ENCODE measurements around the gene OSBP2.

The OSBP2 gene

DNA sequence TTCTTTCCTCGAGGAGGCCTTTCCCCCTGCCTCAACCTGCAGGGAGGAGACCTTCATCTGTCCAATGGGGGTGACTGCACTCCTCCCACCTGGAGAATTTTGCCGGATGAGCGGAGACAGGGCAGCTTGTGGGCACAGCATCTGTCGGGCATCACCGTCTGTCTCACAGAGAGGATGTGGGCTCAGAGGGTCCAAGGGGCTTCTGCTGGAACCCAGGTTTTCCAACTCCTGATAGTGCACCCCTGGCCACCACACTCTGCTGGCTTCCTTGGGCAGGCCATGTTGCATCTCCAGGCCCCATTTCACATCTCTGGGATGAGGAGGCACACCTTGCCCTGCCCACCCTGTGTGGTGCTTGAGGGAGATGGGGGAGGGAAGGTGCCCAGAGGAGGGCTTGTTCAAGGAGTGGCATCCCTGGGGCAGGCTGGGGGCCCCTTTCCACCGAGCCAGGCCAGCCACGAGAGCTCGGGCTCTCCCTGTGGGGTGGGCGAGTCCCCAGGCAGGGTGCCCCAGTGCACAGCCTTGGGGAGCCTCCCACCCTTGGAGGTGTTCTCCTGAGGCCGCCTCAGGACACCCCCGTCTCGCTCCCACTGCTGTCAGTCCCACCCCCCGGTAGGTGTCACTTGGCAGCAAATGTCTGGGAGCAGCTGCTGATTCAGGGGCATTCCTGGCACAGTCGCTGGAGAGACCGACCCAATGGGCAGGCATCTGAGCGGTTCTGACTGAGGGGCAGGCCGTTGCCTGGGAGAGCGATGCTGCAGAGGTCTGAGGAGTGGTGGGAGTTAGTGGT, 189.7 kb downstream of the OSBP2 start:
- DNase-seq = no peak

GRCh38 chr22:30885001-30885366, 190.3 kb downstream of the OSBP2 start:
- DNase-seq = no peak

- DNase-seq = no peak
Observed at GRCh38 chr22:30885591-30885990, 190.9 kb downstream of the OSBP2 start.

DNA sequence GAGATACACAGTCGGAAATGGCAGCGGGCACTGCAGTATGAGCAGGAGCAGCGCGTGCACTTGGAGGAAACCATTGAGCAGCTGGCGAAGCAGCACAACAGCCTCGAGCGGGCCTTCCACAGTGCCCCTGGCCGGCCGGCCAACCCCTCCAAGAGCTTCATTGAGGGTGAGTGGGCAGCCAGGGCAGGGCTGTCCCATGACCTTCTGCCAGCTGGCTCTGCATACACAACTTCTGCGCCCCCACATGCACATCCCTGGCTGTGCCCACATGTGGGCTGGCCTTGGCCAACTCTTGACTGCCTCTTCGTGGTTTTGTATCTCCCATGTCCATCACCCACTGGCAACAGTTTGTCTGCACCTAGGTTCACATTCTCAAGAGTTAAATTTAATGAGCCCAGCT, 192.8 kb downstream of the OSBP2 start:
- DNase-seq = no peak

DNA sequence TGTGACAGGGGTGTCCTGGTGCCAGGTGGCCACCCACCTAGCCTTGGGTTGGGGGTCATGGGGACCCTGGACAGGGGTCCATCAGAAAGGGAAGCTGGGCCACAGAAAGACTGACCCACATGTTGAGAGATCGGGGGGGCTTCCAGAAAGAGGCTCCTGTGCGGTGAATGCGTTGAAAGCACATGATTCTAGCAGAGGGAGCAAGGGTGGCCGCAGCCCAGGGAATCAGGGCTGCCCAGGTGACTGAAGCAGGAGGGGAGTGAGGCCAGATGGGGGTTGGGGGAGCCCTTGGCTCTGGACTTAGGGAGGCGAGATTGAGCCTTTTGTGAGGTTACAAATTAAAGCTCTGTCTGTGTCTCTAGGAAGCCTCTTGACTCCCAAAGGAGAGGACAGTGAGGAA, 193.2 kb downstream of the OSBP2 start:
- no peak for DNase-seq

DNA sequence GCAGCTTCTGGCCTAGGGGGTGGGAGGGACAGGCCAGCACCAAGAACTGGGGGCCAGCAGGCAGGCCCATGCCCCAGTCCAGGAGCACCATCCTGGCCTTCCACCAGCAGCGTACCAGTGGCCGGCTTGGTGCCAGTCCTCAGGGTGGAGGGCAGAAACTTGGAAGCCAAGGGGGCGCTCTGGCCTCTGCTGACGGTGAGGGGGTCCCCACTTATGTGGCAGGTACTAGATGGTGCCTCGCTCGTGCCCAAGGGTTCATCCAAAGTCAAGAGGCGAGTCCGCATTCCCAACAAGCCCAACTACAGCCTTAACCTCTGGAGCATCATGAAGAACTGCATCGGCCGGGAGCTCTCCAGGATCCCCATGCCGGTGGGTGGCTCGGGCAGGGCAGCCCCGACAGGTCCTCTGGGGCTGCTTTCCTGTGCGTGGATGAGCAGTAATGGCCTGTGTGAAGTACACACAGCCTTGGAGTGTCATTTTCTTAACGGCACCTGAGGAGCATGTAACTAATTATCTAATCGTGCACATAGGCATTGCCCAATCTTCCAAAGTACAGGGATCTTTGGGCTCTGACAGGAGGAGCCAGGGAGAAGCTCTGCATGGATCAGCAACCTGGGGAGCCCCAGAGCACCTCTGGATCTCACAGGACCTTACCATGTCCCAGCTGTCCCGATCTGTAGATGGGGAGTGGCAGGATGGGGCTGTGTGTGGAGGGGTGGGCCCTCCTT, 194.8 kb downstream of the OSBP2 start:
- no peak for DNase-seq

- DNase-seq = no peak
Observed at GRCh38 chr22:30889996-30890480, 195.4 kb downstream of the OSBP2 start.

DNA sequence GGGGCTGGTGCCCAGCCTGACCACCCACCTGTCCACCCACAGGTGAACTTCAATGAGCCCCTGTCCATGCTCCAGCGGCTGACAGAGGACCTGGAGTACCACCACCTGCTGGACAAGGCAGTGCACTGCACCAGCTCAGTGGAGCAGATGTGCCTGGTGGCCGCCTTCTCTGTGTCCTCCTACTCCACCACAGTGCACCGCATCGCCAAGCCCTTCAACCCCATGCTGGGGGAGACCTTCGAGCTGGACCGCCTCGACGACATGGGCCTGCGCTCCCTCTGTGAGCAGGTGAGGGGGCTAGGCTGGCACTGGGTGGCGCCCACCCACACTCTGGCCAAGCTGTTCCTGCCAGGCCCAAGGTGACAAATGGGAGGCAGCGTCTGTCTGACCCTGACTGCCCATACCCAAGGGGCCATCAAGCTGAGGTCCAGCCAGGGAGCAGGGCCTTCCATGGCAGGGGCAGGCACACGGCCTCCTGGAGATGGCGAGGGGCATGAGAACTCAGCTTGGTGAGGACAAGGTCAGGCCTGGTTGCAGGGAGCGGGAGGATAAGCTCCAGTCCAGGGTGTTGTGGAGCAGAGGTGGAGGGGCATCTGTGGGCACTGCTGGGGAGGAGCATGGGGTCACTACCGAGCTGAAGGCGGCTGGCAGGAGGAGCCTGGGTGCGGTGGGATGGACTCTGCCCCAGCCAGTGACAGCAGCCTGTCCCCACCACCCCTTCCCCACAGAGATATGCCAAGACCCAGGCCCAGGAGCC, 196.2 kb downstream of the OSBP2 start:
- DNase-seq = no peak

GRCh38 chr22:30891443-30891755, 196.7 kb downstream of the OSBP2 start:
- no peak for DNase-seq

- no peak for DNase-seq
Observed at GRCh38 chr22:30891781-30892180, 197.1 kb downstream of the OSBP2 start.

GRCh38 chr22:30892286-30892685, 197.6 kb downstream of the OSBP2 start:
- no peak for DNase-seq

GRCh38 chr22:30892731-30893221, 198.1 kb downstream of the OSBP2 start:
- DNase-seq = no peak

DNA sequence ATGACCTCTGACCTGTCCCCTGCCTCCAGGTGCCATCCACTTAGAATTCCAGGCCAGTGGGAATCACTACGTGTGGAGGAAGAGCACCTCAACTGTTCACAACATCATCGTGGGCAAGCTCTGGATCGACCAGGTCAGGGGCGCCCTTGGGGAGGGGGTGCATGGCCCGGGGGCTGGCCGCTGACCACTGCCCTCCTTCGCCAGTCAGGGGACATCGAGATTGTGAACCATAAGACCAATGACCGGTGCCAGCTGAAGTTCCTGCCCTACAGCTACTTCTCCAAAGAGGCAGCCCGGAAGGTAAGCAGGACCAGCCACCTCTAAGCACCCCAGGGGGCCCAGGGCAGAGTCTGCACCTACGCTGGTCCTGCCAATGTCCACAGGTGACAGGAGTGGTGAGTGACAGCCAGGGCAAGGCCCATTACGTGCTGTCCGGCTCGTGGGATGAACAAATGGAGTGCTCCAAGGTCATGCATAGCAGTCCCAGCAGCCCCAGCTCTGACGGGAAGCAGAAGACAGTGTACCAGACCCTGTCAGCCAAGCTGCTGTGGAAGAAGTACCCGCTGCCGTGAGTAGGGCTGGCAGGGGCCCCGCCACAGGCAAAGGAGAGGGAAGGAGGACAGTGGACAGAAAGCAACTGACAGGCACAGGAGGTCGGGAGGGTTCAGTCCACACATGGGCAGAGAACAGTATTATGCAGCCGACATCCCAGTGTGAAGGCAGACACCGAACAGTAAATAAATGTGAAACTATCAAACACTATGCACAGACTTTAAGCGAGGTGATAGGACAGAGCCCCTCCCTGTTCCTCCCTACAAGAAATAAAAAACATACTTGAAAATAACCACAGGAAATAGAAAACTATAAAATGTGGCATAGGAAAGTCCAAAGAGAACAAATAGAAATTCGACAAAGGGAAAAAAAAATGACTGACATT, 199.0 kb downstream of the OSBP2 start:
- DNase-seq = no peak

DNA sequence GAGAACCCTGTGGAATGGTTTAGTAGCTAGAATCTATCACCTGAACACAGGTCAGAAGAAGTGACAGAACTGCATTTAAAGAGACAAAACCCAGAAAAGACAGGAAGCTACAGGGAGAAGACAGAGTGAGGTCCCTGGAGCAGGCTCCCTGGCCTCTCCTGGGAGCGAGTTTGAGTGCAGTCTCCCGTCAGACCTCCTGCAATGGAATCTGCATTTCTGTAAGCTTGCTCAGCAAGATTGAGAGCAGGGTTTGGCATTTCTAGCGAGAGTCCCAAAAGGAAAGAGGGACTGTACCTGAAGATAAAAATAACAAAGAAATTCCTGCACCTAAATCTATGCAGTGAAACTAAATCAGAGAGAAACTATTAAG, 199.7 kb downstream of the OSBP2 start:
- DNase-seq = no peak

GRCh38 chr22:30902496-30903357, 208.1 kb downstream of the OSBP2 start:
- DNase-seq = no peak

DNA sequence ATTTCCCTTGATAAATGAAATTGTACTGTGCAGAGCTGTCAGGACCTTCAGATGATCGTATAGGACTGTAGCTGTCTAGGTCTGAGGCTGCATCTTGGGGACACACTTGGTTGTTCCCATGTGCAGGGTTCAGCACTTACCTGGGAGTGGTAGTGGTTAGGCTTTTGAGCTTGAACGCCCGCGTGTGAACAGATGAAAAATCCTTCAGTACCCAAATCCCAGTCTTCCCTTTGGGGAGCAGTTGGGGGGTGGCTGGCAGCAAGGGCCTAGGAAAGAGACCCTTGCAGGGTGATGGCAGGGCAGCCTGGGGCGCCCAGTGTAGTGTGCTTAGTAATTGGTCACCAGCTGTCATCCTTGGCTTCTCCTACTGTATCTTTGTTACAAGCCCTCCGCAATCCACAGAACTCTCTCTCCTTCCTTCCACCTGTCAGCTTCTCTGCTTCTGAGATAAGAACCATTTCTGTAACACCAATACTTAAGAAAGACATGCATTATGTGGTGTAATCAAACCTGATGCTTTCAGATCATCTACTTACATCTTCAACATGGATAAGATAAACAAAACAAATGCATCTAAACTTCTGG, 209.3 kb downstream of the OSBP2 start:
- no peak for DNase-seq

DNA sequence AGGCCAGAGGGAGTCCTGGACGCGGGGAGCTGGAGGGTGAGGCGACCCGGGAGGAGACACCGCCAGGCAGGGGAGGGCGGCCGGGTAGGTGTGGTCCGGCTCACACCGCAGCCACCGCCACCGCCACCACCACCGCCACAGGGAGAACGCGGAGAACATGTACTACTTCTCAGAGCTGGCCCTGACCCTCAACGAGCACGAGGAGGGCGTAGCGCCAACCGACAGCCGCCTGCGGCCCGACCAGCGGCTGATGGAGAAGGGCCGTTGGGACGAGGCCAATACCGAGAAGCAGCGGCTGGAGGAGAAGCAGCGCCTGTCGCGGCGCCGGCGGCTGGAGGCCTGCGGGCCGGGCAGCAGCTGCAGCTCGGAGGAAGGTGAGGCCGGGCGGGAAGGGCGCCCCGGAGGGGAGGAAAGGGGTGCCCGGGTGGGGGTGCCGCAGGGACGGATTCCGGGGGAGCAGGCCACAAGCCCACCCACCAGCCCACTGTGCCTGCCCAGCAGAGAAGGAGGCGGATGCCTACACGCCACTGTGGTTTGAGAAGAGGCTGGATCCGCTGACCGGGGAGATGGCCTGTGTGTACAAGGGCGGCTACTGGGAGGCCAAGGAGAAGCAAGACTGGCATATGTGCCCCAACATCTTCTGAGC, 211.1 kb downstream of the OSBP2 start:
- no peak for DNase-seq

GRCh38 chr22:30906411-30906810, 211.7 kb downstream of the OSBP2 start:
- no peak for DNase-seq

GRCh38 chr22:30906946-30907345, 212.3 kb downstream of the OSBP2 start:
- DNase-seq = no peak

DNA sequence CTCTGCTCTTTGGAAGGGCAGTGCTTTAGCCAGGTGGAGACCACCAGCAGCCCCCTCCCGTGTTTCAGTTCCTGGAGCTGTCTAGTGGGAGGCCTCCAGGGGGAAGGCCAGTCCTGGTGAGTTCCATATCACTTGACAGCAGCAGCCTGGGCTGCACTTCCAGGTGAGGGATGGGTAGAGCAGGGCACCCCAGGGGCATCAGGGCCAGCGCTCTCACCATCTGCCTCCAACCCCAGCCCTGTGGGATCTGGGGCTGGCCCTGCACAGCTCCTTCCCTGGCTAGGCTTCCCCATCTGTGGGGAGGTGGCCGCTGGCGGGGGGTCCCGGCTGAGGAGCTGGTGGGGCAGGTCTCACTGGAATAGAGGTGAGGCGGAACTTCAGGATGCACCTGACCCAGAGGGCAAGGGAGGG, 213.4 kb downstream of the OSBP2 start:
- no peak for DNase-seq

- DNase-seq = no peak
Observed at GRCh38 chr22:30909306-30909705, 214.6 kb downstream of the OSBP2 start.

All from cortex of kidney (tissue), 1 donor.